Measurements from ENCODE around the gene LAMA2. TPM values are rescaled to one million over a fixed set of nuclear protein-coding genes. Genes with fewer than 3 reads are reported as not detected.

LAMA2 gene
- total and polyA plus RNA-seq, 7 donors, result 8.8 to 59.0 (median 27.3) TPM

DNA sequence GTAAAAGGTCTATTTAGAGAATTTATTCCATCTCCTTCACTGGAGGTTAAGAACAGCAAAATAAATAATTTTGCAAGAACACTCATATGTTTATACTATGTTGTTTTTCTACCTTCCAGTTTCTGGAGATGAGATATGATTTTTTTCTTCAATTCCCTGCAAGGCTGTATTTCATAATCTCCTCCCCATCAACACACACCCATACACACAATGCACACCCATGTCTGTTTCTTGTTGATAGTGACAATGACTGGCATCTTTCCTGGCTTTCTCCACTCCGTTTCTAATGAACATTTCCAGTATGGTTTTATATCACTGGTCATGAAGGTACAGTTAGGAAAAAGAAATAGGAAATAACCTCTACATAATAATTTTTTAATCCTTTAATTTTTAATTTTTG is 624.9 kb downstream of the LAMA2 start:
- Histone ChIP-seq H3K27ac (no peak overlapping the region), H3K27me3 (ENCODE audit: insufficient read depth in 3 of 3, low read length in 2 of 3) (no peaks in the 10 kb centered on the region), H3K4me1 (peaks cover 14% of the 10 kb centered on the region), H3K36me3 (ENCODE audit: insufficient read depth in 1 of 2, low read depth in 1 of 2) (peaks cover 0 to 17% of the 10 kb centered on the region in 2 donors), H3K9me3 (no peaks in the 10 kb centered on the region), H3K4me3 (no peak overlapping the region)
- DNase-seq (no peak), ATAC-seq (no peak)
- intact Hi-C loops (cut with DNase I), result no loop called here
- TF ChIP-seq, protein P1, sequence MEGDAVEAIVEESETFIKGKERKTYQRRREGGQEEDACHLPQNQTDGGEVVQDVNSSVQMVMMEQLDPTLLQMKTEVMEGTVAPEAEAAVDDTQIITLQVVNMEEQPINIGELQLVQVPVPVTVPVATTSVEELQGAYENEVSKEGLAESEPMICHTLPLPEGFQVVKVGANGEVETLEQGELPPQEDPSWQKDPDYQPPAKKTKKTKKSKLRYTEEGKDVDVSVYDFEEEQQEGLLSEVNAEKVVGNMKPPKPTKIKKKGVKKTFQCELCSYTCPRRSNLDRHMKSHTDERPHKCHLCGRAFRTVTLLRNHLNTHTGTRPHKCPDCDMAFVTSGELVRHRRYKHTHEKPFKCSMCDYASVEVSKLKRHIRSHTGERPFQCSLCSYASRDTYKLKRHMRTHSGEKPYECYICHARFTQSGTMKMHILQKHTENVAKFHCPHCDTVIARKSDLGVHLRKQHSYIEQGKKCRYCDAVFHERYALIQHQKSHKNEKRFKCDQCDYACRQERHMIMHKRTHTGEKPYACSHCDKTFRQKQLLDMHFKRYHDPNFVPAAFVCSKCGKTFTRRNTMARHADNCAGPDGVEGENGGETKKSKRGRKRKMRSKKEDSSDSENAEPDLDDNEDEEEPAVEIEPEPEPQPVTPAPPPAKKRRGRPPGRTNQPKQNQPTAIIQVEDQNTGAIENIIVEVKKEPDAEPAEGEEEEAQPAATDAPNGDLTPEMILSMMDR (IDR thresholded peaks at IDR 0.05), result no peak
- WGBS, 3 donors, result 58 to 76% (median 67%) methylated on average over 1 of the region's 1 CpG

DNA sequence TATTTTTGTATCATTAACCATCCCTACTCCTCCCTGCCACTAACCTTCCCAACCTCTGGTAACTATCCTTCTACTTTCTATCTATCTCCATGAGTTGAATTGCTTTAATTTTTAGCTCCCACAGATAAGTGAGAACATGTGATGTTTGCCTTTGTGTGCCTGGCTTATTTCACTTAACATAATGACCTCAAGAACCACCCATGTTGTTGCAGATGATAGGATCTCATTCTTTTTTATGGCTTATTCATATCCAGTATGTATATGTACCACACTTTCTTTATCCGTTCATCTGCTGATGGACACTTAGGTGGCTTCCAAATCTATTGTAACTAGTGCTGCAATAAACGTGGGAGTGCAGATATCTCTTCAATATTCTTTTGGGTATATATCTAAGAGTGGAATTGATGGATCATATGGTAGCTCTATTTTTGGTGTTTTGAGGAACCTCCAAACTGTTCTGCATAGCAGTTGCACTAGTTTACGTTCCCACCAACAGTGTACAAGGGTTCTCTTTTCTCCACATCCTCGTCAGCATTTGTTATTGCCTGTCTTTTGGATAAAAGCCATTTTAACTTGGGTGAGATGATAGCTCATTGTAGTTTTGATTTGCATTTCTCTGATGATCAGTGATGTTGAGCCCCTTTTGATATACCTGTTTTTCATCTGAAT is 625.7 kb downstream of the LAMA2 start:
- ATAC-seq, result no peak
- no peak for DNase-seq
- WGBS, 3 donors, result 63 to 82% (median 71%) methylated on average over 4 of the region's 4 CpGs
- Histone ChIP-seq H3K4me3 (no peak overlapping the region), H3K27me3 (ENCODE audit: insufficient read depth in 3 of 3, low read length in 2 of 3) (no peaks in the 10 kb centered on the region), H3K9me3 (no peaks in the 10 kb centered on the region), H3K36me3 (ENCODE audit: insufficient read depth in 1 of 2, low read depth in 1 of 2) (peaks cover 0 to 17% of the 10 kb centered on the region in 2 donors), H3K4me1 (peaks cover 6% of the 10 kb centered on the region), H3K27ac (no peak overlapping the region)
- intact Hi-C loops (cut with DNase I), result no loop called here
- TF ChIP-seq, protein P1 (IDR thresholded peaks at IDR 0.05), result no peak

DNA sequence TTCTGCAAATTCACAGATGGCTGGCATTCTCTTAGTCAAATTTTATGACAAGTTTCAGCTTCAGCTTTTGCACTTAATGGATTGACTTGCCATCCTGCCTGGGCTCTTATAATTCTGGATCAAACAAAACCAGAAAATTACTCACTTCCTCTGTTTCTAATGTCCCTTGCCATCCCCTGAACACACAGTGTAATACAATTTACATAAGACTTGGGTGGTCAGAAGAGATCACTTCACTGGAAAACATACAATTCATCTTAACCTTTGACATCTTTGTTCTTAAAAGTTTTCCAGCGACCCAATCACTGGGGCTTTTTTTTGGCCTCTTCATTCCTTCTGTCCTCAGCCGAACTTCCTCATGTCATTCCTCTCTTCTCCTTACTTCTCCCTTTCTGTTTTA is 628.0 kb downstream of the LAMA2 start:
- no peak overlapping the region for H3K27ac ChIP-seq
- DNase-seq (no peak), ATAC-seq (no peak)
- no peak overlapping the region for H3K4me3 ChIP-seq
- TF ChIP-seq, protein P1 (IDR thresholded peaks at IDR 0.05), result no peak
- WGBS, 3 donors, result 75 to 77% (median 76%) methylated on average over 2 of the region's 2 CpGs
- intact Hi-C loops (cut with DNase I), result no loop called here
- no peaks in the 10 kb centered on the region for H3K4me1 ChIP-seq
- no peaks in the 10 kb centered on the region for H3K27me3 ChIP-seq (ENCODE audit: insufficient read depth in 3 of 3, low read length in 2 of 3)
- peaks cover 0 to 15% of the 10 kb centered on the region in 2 donors for H3K36me3 ChIP-seq (ENCODE audit: insufficient read depth in 1 of 2, low read depth in 1 of 2)
- H3K9me3 ChIP-seq, result no peaks in the 10 kb centered on the region

DNA sequence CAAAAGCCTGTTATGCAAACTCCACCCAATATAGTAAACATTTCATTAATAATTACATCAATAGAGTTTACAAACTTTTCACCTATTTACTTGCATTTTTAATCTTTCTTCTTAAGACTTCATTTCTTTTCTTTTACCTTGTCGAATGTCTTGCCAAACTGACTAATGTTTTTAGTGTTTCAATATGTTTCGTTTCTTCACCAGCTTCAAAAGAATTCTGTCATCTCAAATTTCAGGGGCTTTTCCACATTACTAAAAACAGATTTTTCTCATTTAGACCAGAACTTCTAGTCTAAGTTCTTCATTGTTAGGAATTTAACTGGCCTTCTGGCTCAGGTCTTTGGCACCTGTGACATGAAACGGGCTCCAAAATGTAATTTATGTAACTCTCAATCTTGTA is 630.5 kb downstream of the LAMA2 start:
- Histone ChIP-seq H3K36me3 (ENCODE audit: insufficient read depth in 1 of 2, low read depth in 1 of 2) (peaks cover 0 to 15% of the 10 kb centered on the region in 2 donors), H3K27me3 (ENCODE audit: insufficient read depth in 3 of 3, low read length in 2 of 3) (no peaks in the 10 kb centered on the region), H3K9me3 (no peaks in the 10 kb centered on the region), H3K4me3 (no peak overlapping the region), H3K4me1 (no peaks in the 10 kb centered on the region), H3K27ac (no peak overlapping the region)
- ATAC-seq, result no peak
- intact Hi-C loops (cut with DNase I), result no loop called here
- 59 to 71% (median 63%) methylated on average over 3 of the region's 3 CpGs for WGBS, 3 donors
- DNase-seq, result no peak
- TF ChIP-seq, protein P1 (IDR thresholded peaks at IDR 0.05), result no peak

DNA sequence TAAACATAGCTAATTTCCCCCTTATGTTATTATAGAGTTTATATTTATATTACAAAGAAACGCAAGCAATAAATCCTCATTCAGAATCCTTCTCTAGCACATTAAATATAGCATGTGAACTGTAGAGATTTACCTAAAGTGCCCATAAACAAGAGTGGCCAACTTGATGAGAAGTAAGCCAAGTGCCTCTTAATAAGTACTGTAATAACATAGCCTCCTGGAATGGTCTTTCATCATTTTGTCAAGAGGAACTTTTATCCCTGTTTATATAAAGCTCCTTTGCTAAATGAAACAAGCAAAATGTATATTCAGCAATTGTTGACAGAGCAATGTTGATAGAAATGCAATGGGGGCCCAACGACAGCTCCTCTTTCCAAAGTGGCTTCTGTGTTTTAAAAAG is 632.1 kb downstream of the LAMA2 start:
- no peaks in the 10 kb centered on the region for H3K27me3 ChIP-seq (ENCODE audit: insufficient read depth in 3 of 3, low read length in 2 of 3)
- H3K36me3 ChIP-seq (ENCODE audit: insufficient read depth in 1 of 2, low read depth in 1 of 2), result peaks cover 0 to 15% of the 10 kb centered on the region in 2 donors
- H3K4me1 ChIP-seq, result no peaks in the 10 kb centered on the region
- ATAC-seq, result no peak
- no peaks in the 10 kb centered on the region for H3K9me3 ChIP-seq
- no peak overlapping the region for H3K4me3 ChIP-seq
- intact Hi-C loops (cut with DNase I), result no loop called here
- no peak for DNase-seq
- WGBS, 3 donors, result 90 to 94% (median 93%) methylated on average over 2 of the region's 2 CpGs
- TF ChIP-seq, protein P1 (IDR thresholded peaks at IDR 0.05), result no peak
- no peak overlapping the region for H3K27ac ChIP-seq
